Endodermal cell (in vitro differentiated cells): ENCODE measurements around the gene ABCC6. TPM values are rescaled to one million over a fixed set of nuclear protein-coding genes. Genes with fewer than 3 reads are reported as not detected.

ENCODE experiments used
- DNase-seq: peaks from one replicate; pipeline ENCODE4 v3.0.0-alpha.2; 2017
- H3K27ac ChIP-seq: 2 replicates; pipeline ENCODE4 v1.5.1; 2013; ENCODE audit warnings: mild to moderate bottlenecking, low read depth, low read length, moderate library complexity
- H3K27me3 ChIP-seq: 2 replicates; pipeline ENCODE4 v1.6.1; 2013; ENCODE audit warnings: mild to moderate bottlenecking, low read length, moderate library complexity; ENCODE audit not compliant: insufficient read depth, control insufficient read depth, poor library complexity, severe bottlenecking
- H3K36me3 ChIP-seq: 2 replicates; pipeline ENCODE4 v1.7.0; 2013; ENCODE audit warnings: mild to moderate bottlenecking, low read length, moderate library complexity; ENCODE audit not compliant: control insufficient read depth, insufficient read depth
- H3K4me1 ChIP-seq: one replicate; pipeline ENCODE4 v1.7.0; 2013; ENCODE audit warnings: low read length; ENCODE audit not compliant: control insufficient read depth, insufficient read depth
- H3K4me3 ChIP-seq: 2 replicates; pipeline ENCODE4 v1.5.1; 2013; ENCODE audit warnings: mild to moderate bottlenecking, low read length, moderate library complexity
- H3K9ac ChIP-seq: 2 replicates; pipeline ENCODE4 v1.6.1; 2013; ENCODE audit warnings: mild to moderate bottlenecking, low read length, moderate library complexity; ENCODE audit not compliant: poor library complexity, severe bottlenecking; ENCODE audit errors: extremely low read depth
- H3K9me3 ChIP-seq: 2 replicates; pipeline ENCODE4 v1.6.1; 2013; ENCODE audit warnings: mild to moderate bottlenecking, low read length, moderate library complexity; ENCODE audit not compliant: control insufficient read depth
- H3K27ac Mint-ChIP-seq: 2 replicates; pipeline ENCODE4 v1.8.0; 2020; ENCODE audit warnings: mixed read lengths
- H3K27me3 Mint-ChIP-seq: 2 replicates; pipeline ENCODE4 v1.8.0; 2021; ENCODE audit warnings: mild to moderate bottlenecking, mixed read lengths; ENCODE audit not compliant: insufficient read depth
- H3K36me3 Mint-ChIP-seq: 2 replicates; pipeline ENCODE4 v1.8.0; 2020; ENCODE audit warnings: low read depth, mixed read lengths
- H3K4me1 Mint-ChIP-seq: 2 replicates; pipeline ENCODE4 v1.8.0; 2020; ENCODE audit warnings: mixed read lengths
- H3K4me3 Mint-ChIP-seq: 2 replicates; pipeline ENCODE4 v1.8.0; 2020; ENCODE audit warnings: mild to moderate bottlenecking, moderate library complexity, mixed read lengths
- H3K9me3 Mint-ChIP-seq: 2 replicates; pipeline ENCODE4 v1.8.0; 2020; ENCODE audit warnings: mild to moderate bottlenecking, mixed read lengths
- WGBS, 2 experiments: methylation state at CpG; one replicate each; pipeline versions ENCODE4 v1.1.5 to v1.1.7; 2013; ENCODE audit warnings: missing lambda C conversion rate in 2 of 2, mixed read lengths in 1 of 2; ENCODE audit not compliant: insufficient coverage in 1 of 2, insufficient read length in 1 of 2; 5-methylcytosine and 5-hydroxymethylcytosine counted together
- total RNA-seq, 2 donors: library from RNA; stranded (reverse); fragmentation: NEBNext Ultra II Directional in 1 of 2; extraction: Animal tissue kit (Norgen Biotek cat#: 25700) in 1 of 2; gene quantifications; 2 replicates in 1 of 2; 3 replicates in 1 of 2; pipeline ENCODE4 v1.2.1, GENCODE V29; 2021
- TF ChIP-seq, protein P1 (sequence below): fragments of 200-600 bp; sonication (generic); conservative IDR thresholded peaks from 2 replicates; pipeline ENCODE4 v1.5.0; 2021; ENCODE audit warnings: antibody characterized with exemption, mild to moderate bottlenecking

The ABCC6 gene
- total RNA-seq, 2 donors from 2014 or later, result 6.5 to 7.8 TPM

GRCh38 chr16:16151315-16151714 is 72.0 kb downstream of the ABCC6 start:
- H3K9me3 Mint-ChIP-seq, result no peaks in the 10 kb centered on the region
- H3K4me1 Mint-ChIP-seq, result no peaks in the 10 kb centered on the region
- 89 to 94% methylated on average over 8 of the region's 8 CpGs for WGBS, 2 experiments
- Histone ChIP-seq H3K27me3 (no peaks in the 10 kb centered on the region), H3K4me1 (no peaks in the 10 kb centered on the region), H3K36me3 (no peaks in the 10 kb centered on the region), H3K9ac (no peak overlapping the region), H3K9me3 (no peaks in the 10 kb centered on the region), H3K4me3 (no peak overlapping the region), H3K27ac (no peak overlapping the region)
- DNase-seq, result no peak
- no peaks in the 10 kb centered on the region for H3K27me3 Mint-ChIP-seq
- H3K4me3 Mint-ChIP-seq, result no peak overlapping the region
- TF ChIP-seq, protein P1, sequence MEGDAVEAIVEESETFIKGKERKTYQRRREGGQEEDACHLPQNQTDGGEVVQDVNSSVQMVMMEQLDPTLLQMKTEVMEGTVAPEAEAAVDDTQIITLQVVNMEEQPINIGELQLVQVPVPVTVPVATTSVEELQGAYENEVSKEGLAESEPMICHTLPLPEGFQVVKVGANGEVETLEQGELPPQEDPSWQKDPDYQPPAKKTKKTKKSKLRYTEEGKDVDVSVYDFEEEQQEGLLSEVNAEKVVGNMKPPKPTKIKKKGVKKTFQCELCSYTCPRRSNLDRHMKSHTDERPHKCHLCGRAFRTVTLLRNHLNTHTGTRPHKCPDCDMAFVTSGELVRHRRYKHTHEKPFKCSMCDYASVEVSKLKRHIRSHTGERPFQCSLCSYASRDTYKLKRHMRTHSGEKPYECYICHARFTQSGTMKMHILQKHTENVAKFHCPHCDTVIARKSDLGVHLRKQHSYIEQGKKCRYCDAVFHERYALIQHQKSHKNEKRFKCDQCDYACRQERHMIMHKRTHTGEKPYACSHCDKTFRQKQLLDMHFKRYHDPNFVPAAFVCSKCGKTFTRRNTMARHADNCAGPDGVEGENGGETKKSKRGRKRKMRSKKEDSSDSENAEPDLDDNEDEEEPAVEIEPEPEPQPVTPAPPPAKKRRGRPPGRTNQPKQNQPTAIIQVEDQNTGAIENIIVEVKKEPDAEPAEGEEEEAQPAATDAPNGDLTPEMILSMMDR, result no peak
- no peak overlapping the region for H3K27ac Mint-ChIP-seq
- H3K36me3 Mint-ChIP-seq, result peaks cover 2% of the 10 kb centered on the region

- Histone ChIP-seq H3K4me3 (no peak overlapping the region), H3K9ac (no peak overlapping the region), H3K27me3 (no peaks in the 10 kb centered on the region), H3K27ac (no peak overlapping the region), H3K36me3 (no peaks in the 10 kb centered on the region), H3K4me1 (no peaks in the 10 kb centered on the region), H3K9me3 (no peaks in the 10 kb centered on the region)
- DNase-seq, result no peak
- H3K27ac Mint-ChIP-seq, result no peak overlapping the region
- TF ChIP-seq, protein P1, result no peak
- 96 to 100% methylated on average over 3 to 4 of the region's 4 CpGs for WGBS, 2 experiments
- H3K4me3 Mint-ChIP-seq, result no peak overlapping the region
- H3K4me1 Mint-ChIP-seq, result no peaks in the 10 kb centered on the region
- peaks cover 4% of the 10 kb centered on the region for H3K36me3 Mint-ChIP-seq
- H3K9me3 Mint-ChIP-seq, result no peaks in the 10 kb centered on the region
- H3K27me3 Mint-ChIP-seq, result no peaks in the 10 kb centered on the region
Measured at GRCh38 chr16:16150878-16151152, 72.5 kb downstream of the ABCC6 start.

DNA sequence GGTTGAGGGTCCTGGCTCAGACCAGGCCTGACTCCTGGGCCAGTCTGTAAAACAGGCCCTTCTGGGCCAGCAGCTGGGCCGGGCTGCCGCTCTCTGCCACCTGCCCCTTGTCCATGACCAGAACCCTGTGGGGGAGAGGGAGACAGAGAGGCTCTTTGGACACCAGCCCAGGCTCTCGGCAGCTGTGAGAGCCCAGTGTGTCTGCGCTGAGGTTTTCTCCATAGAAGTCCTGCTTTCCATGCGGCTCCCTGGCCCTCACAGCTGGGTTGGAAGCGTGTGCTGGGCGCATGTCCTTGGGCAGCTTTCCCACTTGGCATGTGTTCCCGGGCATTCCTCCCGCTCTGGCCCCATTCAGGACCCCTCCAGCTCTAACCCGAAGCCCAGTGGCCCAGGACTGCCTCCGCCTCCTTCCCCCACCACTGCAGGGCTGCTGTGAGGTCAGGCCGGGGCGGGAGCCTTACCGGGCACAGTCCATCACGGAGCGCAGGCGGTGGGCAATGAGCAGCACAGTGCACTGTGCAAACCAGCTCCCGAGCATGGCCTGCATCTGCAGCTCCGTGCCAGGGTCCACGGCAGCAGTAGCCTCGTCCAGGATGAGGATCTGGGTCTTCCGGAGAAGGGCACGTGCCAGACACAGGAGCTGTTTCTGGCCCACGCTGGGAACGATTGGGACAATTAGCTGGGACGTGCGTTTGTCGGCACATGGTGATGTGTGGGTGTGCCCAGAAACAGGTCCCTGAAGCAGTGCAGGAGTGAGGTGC is 73.0 kb downstream of the ABCC6 start:
- Histone ChIP-seq H3K27ac (no peak overlapping the region), H3K4me1 (no peaks in the 10 kb centered on the region), H3K4me3 (no peak overlapping the region), H3K9ac (no peak overlapping the region), H3K27me3 (no peaks in the 10 kb centered on the region), H3K36me3 (no peaks in the 10 kb centered on the region), H3K9me3 (no peaks in the 10 kb centered on the region)
- 92 to 96% methylated on average over 18 to 28 of the region's 28 CpGs for whole genome bisulfite sequencing, 2 experiments
- Mint-ChIP-seq H3K4me1 (no peaks in the 10 kb centered on the region), H3K9me3 (no peaks in the 10 kb centered on the region), H3K27me3 (no peaks in the 10 kb centered on the region), H3K4me3 (no peak overlapping the region), H3K27ac (no peak overlapping the region), H3K36me3 (peaks cover 8% of the 10 kb centered on the region)
- DNase-seq, result peak; percentile 50
- TF ChIP-seq, protein P1, result no peak
